ENCODE results near the gene HIGD1A. TPM values are rescaled to one million over a fixed set of nuclear protein-coding genes. Genes with fewer than 3 reads are reported as not detected.

The HIGD1A gene
- polyA plus RNA-seq (2013, experiment 1 of 2; ENCODE audit: insufficient read length), result 95.5 TPM
- 94.9 TPM for polyA plus RNA-seq (2013, experiment 2 of 2; ENCODE audit: insufficient read length)

- DNase-seq, result peak; percentile 94
Measured at GRCh38 chr3:42804106-42804830, at the start of gene HIGD1A. TSS of gene HIGD1A (minus strand) at chr3:42804490. CDS start at chr3:42794253, 10,237 bp downstream.

GRCh38 chr3:42853739-42854302 lies 49.5 kb upstream of the HIGD1A start:
- DNase-seq, result no peak

- DNase-seq, result no peak
Measured at GRCh38 chr3:42853056-42853455, 48.8 kb upstream of the HIGD1A start.

- no peak for DNase-seq
Measured at GRCh38 chr3:42852441-42852840, 48.2 kb upstream of the HIGD1A start.

GRCh38 chr3:42851228-42851834 lies 47.0 kb upstream of the HIGD1A start:
- no peak for DNase-seq

GRCh38 chr3:42850263-42850662 lies 46.0 kb upstream of the HIGD1A start:
- DNase-seq, result no peak

GRCh38 chr3:42849017-42849416 lies 44.7 kb upstream of the HIGD1A start:
- no peak for DNase-seq

- DNase-seq, result no peak
Measured at GRCh38 chr3:42847731-42848130, 43.4 kb upstream of the HIGD1A start.

GRCh38 chr3:42846685-42847522 lies 42.6 kb upstream of the HIGD1A start:
- no peak for DNase-seq

GRCh38 chr3:42844815-42845214 lies 40.5 kb upstream of the HIGD1A start:
- DNase-seq, result no peak

- no peak for DNase-seq
Measured at GRCh38 chr3:42844412-42844713, 40.1 kb upstream of the HIGD1A start.

- no peak for DNase-seq
Measured at GRCh38 chr3:42843713-42844411, 39.6 kb upstream of the HIGD1A start.

GRCh38 chr3:42841332-42841731 lies 37.0 kb upstream of the HIGD1A start:
- no peak for DNase-seq

- DNase-seq, result peak; percentile 51
Measured at GRCh38 chr3:42839616-42840015, 35.3 kb upstream of the HIGD1A start.

- DNase-seq, result no peak
Measured at GRCh38 chr3:42838571-42838970, 34.3 kb upstream of the HIGD1A start.

GRCh38 chr3:42836150-42837123 lies 32.1 kb upstream of the HIGD1A start:
- no peak for DNase-seq

- DNase-seq, result peak; percentile 17
Measured at GRCh38 chr3:42831321-42831713, 27.0 kb upstream of the HIGD1A start.

GRCh38 chr3:42830437-42831320 lies 26.4 kb upstream of the HIGD1A start:
- peak; percentile 9 for DNase-seq

GRCh38 chr3:42829628-42830436 lies 25.5 kb upstream of the HIGD1A start:
- no peak for DNase-seq
